HepG2 (cell line): ENCODE results near the gene SMIM28. TPM values are rescaled to one million over a fixed set of nuclear protein-coding genes. Genes with fewer than 3 reads are reported as not detected.

ENCODE experiments used
- ATAC-seq: fragments of 200-7000 bp; cut with Tn5 transposase; 3 replicates; pipeline ENCODE4 v1.9.1; 2020; ENCODE audit warnings: mild to moderate bottlenecking, moderate library complexity
- BruUV-seq: library from RNA; stranded (reverse); fragments of 400-500 nt; replicated peaks from 2 replicates; lab custom pipeline; 2021; lab: Mats Ljungman, UMichigan
- CTCF ChIA-PET: fragments of 300-600 bp; formaldehyde crosslinking; extraction: SDS; loops from one replicate; lab custom pipeline; 2021; ENCODE audit warnings: low total read pairs, inconsistent platforms, low intra/inter-chr PET ratio; lab: Yijun Ruan, JAX
- POLR2A ChIA-PET: fragments of 350-600 bp; sonication (Branson Sonifier 250); formaldehyde crosslinking; loops from one replicate; lab custom pipeline; 2020; ENCODE audit warnings: antibody characterized with exemption, inconsistent platforms; lab: Yijun Ruan, JAX
- DNase-seq: peaks from one replicate; pipeline ENCODE4 v3.0.0-alpha.2; 2015; ENCODE audit warnings: low spot score
- FAIRE-seq: peaks from 3 replicates; lab custom pipeline; 2011; peaks lifted over from hg19 to GRCh38; lab: Jason Lieb, UNC
- H2AFZ ChIP-seq: one replicate; pipeline ENCODE4 v1.6.1; 2011; ENCODE audit warnings: low read length, inconsistent platforms
- H3K27ac ChIP-seq: fragments of 300-600 bp; 3 replicates; pipeline ENCODE4 v1.8.0; 2011; ENCODE audit warnings: mixed run types, mild to moderate bottlenecking, mixed read lengths, low read length, inconsistent platforms; ENCODE audit not compliant: insufficient read depth; ENCODE audit errors: extremely low read length
- H3K27me3 ChIP-seq, 2 experiments: fragments of 200-600 bp in 1 of 2; 2 replicates in 1 of 2; 3 replicates in 1 of 2; pipeline versions ENCODE4 v1.6.0 to v1.8.0; 2011; ENCODE audit warnings: low read length in 2 of 2, mild to moderate bottlenecking in 2 of 2, moderate library complexity in 2 of 2, inconsistent platforms in 1 of 2; ENCODE audit not compliant: insufficient read depth in 2 of 2, control insufficient read depth in 1 of 2
- H3K36me3 ChIP-seq, 2 experiments: fragments of 200-600 bp in 1 of 2; replicated peaks in 1 of 2; 2 replicates in 1 of 2; 3 replicates in 1 of 2; pipeline versions ENCODE4 v1.5.1 to v1.8.0; 2011; ENCODE audit warnings: low read length in 2 of 2, inconsistent platforms in 1 of 2; ENCODE audit not compliant: insufficient read depth in 2 of 2, control insufficient read depth in 1 of 2
- H3K4me1 ChIP-seq: 2 replicates; pipeline ENCODE4 v1.5.1; 2012; ENCODE audit warnings: low read length, inconsistent platforms; ENCODE audit not compliant: insufficient read depth
- H3K4me2 ChIP-seq: 2 replicates; pipeline ENCODE4 v1.6.0; 2011; ENCODE audit warnings: low read depth, low read length, inconsistent platforms
- H3K4me3 ChIP-seq, 3 experiments: fragments of 200-600 bp in 1 of 3; sonication (generic), shearing (Covaris generic) in 1 of 3; replicated peaks in 1 of 3; 2 replicates each; pipeline ENCODE4 v1.5.1; 2011 to 2016; ENCODE audit warnings: low read length in 3 of 3, inconsistent platforms in 2 of 3, low read depth in 2 of 3, mild to moderate bottlenecking in 2 of 3, control low read depth in 1 of 3, mixed read lengths in 1 of 3; ENCODE audit not compliant: insufficient read depth in 1 of 3
- H3K79me2 ChIP-seq: one replicate; pipeline ENCODE4 v1.6.1; 2011; ENCODE audit warnings: low read length, inconsistent platforms; ENCODE audit not compliant: insufficient read depth
- H3K9ac ChIP-seq: 2 replicates; pipeline ENCODE4 v1.6.0; 2011; ENCODE audit warnings: mild to moderate bottlenecking, low read depth, low read length, inconsistent platforms; ENCODE audit not compliant: insufficient read depth
- H3K9me3 ChIP-seq: 2 replicates; pipeline ENCODE4 v1.5.1; 2012; ENCODE audit warnings: mild to moderate bottlenecking, low read length
- H4K20me1 ChIP-seq: 2 replicates; pipeline ENCODE4 v1.6.0; 2011; ENCODE audit warnings: inconsistent platforms, mild to moderate bottlenecking, low read length, moderate library complexity; ENCODE audit not compliant: insufficient read depth
- POLR2G ChIP-seq: fragments of 200-400 bp; formaldehyde crosslinking; IDR thresholded peaks from 2 replicates; pipeline ENCODE4 v1.6.1; 2018; ENCODE audit warnings: mild to moderate bottlenecking, low read depth, low read length, moderate library complexity
- RBM22 ChIP-seq: fragments of 200-400 bp; formaldehyde crosslinking; optimal IDR thresholded peaks from 2 replicates; pipeline ENCODE3; 2017; ENCODE audit warnings: mild to moderate bottlenecking, low read length, moderate library complexity
- ZNF136 ChIP-seq: sonication (generic); formaldehyde crosslinking; IDR thresholded peaks from 2 replicates; pipeline ENCODE4 v1.8.1; 2022; ENCODE audit warnings: low read depth, mild to moderate bottlenecking, moderate library complexity, missing genetic modification reagents
- ZNF143 ChIP-seq: sonication (generic); formaldehyde crosslinking; IDR thresholded peaks from 2 replicates; pipeline ENCODE4 v1.4.0; 2020; ENCODE audit warnings: missing genetic modification reagents
- ZNF609 ChIP-seq: sonication (generic); formaldehyde crosslinking; IDR thresholded peaks from 2 replicates; pipeline ENCODE4 v1.4.0; 2020; ENCODE audit warnings: mild to moderate bottlenecking, missing genetic modification reagents, borderline replicate concordance
- ZNF678 ChIP-seq: sonication (generic); formaldehyde crosslinking; IDR thresholded peaks from 2 replicates; pipeline ENCODE4 v1.4.0; 2020; ENCODE audit warnings: mild to moderate bottlenecking, missing genetic modification reagents
- ZNF788 ChIP-seq: sonication (generic); formaldehyde crosslinking; IDR thresholded peaks from 2 replicates; pipeline ENCODE4 v1.5.0; 2020; ENCODE audit warnings: mild to moderate bottlenecking, missing genetic modification reagents, borderline replicate concordance
- WGBS: methylation state at CpG from one replicate; pipeline ENCODE4 v1.1.6; 2017; ENCODE audit warnings: low lambda C conversion rate; 5-methylcytosine and 5-hydroxymethylcytosine counted together
- in situ Hi-C: cut with HindIII; loops from 2 replicates; pipeline ENCODE4 v1.10.0; 2017; ENCODE audit warnings: low pct_unique_long_range_greater_than_20kb; ENCODE audit not compliant: extremely low pct_ligation_motif_present
- intact Hi-C: fragments of 100-400 bp; cut with micrococcal nuclease; formaldehyde crosslinking; loops from one replicate; pipeline ENCODE4 v1.10.0; 2022; ENCODE audit not compliant: unreplicated experiment
- polyA plus RNA-seq, 8 experiments: library from polyadenylated mRNA; depleted of rRNA in 3 of 8; stranded (reverse) in 7 of 8; unstranded in 1 of 8; fragments of >200 nt; fragmentation: Illumina TruSeq in 4 of 8; extraction: Trizol in 4 of 8; gene quantifications; 2 replicates each; pipeline versions ENCODE4 v1.2.1 to v1.2.3, GENCODE V29; 2011 to 2016; ENCODE audit warnings: low read depth in 4 of 8, missing spikeins in 1 of 8, mixed read lengths in 1 of 8; ENCODE audit not compliant: insufficient read depth in 1 of 8
- total RNA-seq, 5 experiments: library from RNA; depleted of rRNA; stranded (reverse); fragments of >200 nt; fragmentation: Illumina TruSeq; extraction: Trizol; gene quantifications; 2 replicates each; pipeline ENCODE4 v1.2.3, GENCODE V29; 2016; ENCODE audit warnings: low read depth in 1 of 5

SMIM28 gene
- total and polyA plus RNA-seq, 2 of the 13 experiments (the other 11 are each of a cell fraction or from before 2014, with no cell fraction given): not detected

- TF ChIP-seq ZNF609 (no peak), POLR2G (0 out of 2 replicates have a peak, but pooled peaks have one; percentile 8), ZNF788 (no peak)
Measured at GRCh38 chr6:138416206-138416605, 38.5 kb downstream of the SMIM28 start (continued).

GRCh38 chr6:138417493-138418117 lies 39.9 kb downstream of the SMIM28 start:
- in situ Hi-C loops: no loop called here
- Histone ChIP-seq H3K4me2 (no peak overlapping the region), H3K9ac (no peak overlapping the region), H3K27me3 (no peaks in the 10 kb centered on the region), H4K20me1 (no peaks in the 10 kb centered on the region), H3K9me3 (no peaks in the 10 kb centered on the region), H2AFZ (no peak overlapping the region), H3K79me2 (no peaks in the 10 kb centered on the region), H3K4me3 (no peak overlapping the region), H3K4me1 (peaks cover 23% of the 10 kb centered on the region), H3K36me3 (peaks cover 3 to 24% of the 10 kb centered on the region in 2 experiments; a peak in 4 of 5 replicates), H3K27ac (no peak overlapping the region)
- BruUV-seq: TSS peak; percentile 0
- ATAC-seq (peak; percentile 6), FAIRE-seq (no peak), DNase-seq (no peak)
- intact Hi-C loops: no loop called here
- ChIA-PET POLR2A (interaction anchor here (1.0 kb wide), 1 partner anchor 13 kb away, joined by 3 read pairs; no protein-coding TSS in a partner anchor), CTCF (no interaction called here)
- WGBS: 86% methylated on average over 3 of the region's 3 CpGs
- no peak for TF ChIP-seq ZNF143 (CRISPR knock-in tag)
- no peak for TF ChIP-seq ZNF678
- no peak for TF ChIP-seq ZNF136 (CRISPR knock-in tag)
- TF ChIP-seq RBM22: peak; percentile 32
